Osteocyte (in vitro differentiated cells): ENCODE results near the gene EXOC4. TPM values are rescaled to one million over a fixed set of nuclear protein-coding genes. Genes with fewer than 3 reads are reported as not detected.

ENCODE experiments used
- DNase-seq: peaks from one replicate; pipeline ENCODE4 v3.0.0; 2021; ENCODE audit warnings: mixed read lengths; ENCODE audit not compliant: unreplicated experiment; ENCODE audit errors: extremely low spot score
- H3K27ac Mint-ChIP-seq: one replicate; pipeline ENCODE4 v1.8.0; 2021; ENCODE audit warnings: mild to moderate bottlenecking, mixed read lengths; ENCODE audit not compliant: unreplicated experiment
- H3K27me3 Mint-ChIP-seq: one replicate; pipeline ENCODE4 v1.8.0; 2021; ENCODE audit warnings: mixed read lengths; ENCODE audit not compliant: unreplicated experiment
- H3K36me3 Mint-ChIP-seq: one replicate; pipeline ENCODE4 v1.8.0; 2021; ENCODE audit warnings: mixed read lengths; ENCODE audit not compliant: unreplicated experiment
- H3K4me1 Mint-ChIP-seq: one replicate; pipeline ENCODE4 v1.8.0; 2021; ENCODE audit warnings: mixed read lengths; ENCODE audit not compliant: unreplicated experiment
- H3K4me3 Mint-ChIP-seq: one replicate; pipeline ENCODE4 v1.8.0; 2021; ENCODE audit warnings: mild to moderate bottlenecking, moderate library complexity, mixed read lengths; ENCODE audit not compliant: unreplicated experiment
- H3K9me3 Mint-ChIP-seq: one replicate; pipeline ENCODE4 v1.8.0; 2021; ENCODE audit warnings: mixed read lengths; ENCODE audit not compliant: unreplicated experiment
- CTCF ChIP-seq: fragments of 200-600 bp; sonication (generic); IDR thresholded peaks from 2 replicates; pipeline ENCODE4 v1.5.0; 2021; ENCODE audit warnings: antibody characterized with exemption, mild to moderate bottlenecking, moderate library complexity
- total RNA-seq: library from RNA; stranded (reverse); gene quantifications from 2 replicates; pipeline ENCODE4 v1.2.1, GENCODE V29; 2021

The EXOC4 gene
- total RNA-seq, 1 donor from 2014 or later, result 99.9 TPM

- no peaks in the 10 kb centered on the region for H3K27me3 Mint-ChIP-seq
- no peak overlapping the region for H3K27ac Mint-ChIP-seq
- no peak overlapping the region for H3K4me3 Mint-ChIP-seq
- H3K9me3 Mint-ChIP-seq, result no peaks in the 10 kb centered on the region
- H3K36me3 Mint-ChIP-seq, result no peaks in the 10 kb centered on the region
- no peak for TF ChIP-seq CTCF
- H3K4me1 Mint-ChIP-seq, result no peaks in the 10 kb centered on the region
- DNase-seq, result no peak
Measured at GRCh38 chr7:133676805-133677370, 424.0 kb downstream of the EXOC4 start.

- DNase-seq, result no peak
- Mint-ChIP-seq H3K27ac (no peak overlapping the region), H3K4me1 (no peaks in the 10 kb centered on the region), H3K9me3 (no peaks in the 10 kb centered on the region), H3K27me3 (no peaks in the 10 kb centered on the region), H3K4me3 (no peak overlapping the region), H3K36me3 (no peaks in the 10 kb centered on the region)
- TF ChIP-seq CTCF, result no peak
Measured at GRCh38 chr7:133678137-133678814, 425.4 kb downstream of the EXOC4 start.

GRCh38 chr7:133679977-133680376 lies 427.1 kb downstream of the EXOC4 start:
- H3K27me3 Mint-ChIP-seq, result no peaks in the 10 kb centered on the region
- no peak for DNase-seq
- no peaks in the 10 kb centered on the region for H3K9me3 Mint-ChIP-seq
- H3K36me3 Mint-ChIP-seq, result no peaks in the 10 kb centered on the region
- no peak overlapping the region for H3K27ac Mint-ChIP-seq
- peaks cover 7% of the 10 kb centered on the region for H3K4me1 Mint-ChIP-seq
- TF ChIP-seq CTCF, result no peak
- no peak overlapping the region for H3K4me3 Mint-ChIP-seq

GRCh38 chr7:133681529-133681928 lies 428.7 kb downstream of the EXOC4 start:
- Mint-ChIP-seq H3K4me3 (no peak overlapping the region), H3K4me1 (peaks cover 9% of the 10 kb centered on the region), H3K27ac (no peak overlapping the region), H3K27me3 (no peaks in the 10 kb centered on the region), H3K36me3 (no peaks in the 10 kb centered on the region), H3K9me3 (peaks cover 3% of the 10 kb centered on the region)
- no peak for TF ChIP-seq CTCF
- no peak for DNase-seq

GRCh38 chr7:133682364-133683181 lies 429.7 kb downstream of the EXOC4 start:
- no peak overlapping the region for H3K27ac Mint-ChIP-seq

More at GRCh38 chr7:133682364-133683181, 429.7 kb downstream of the EXOC4 start:
- peaks cover 4% of the 10 kb centered on the region for H3K9me3 Mint-ChIP-seq
- no peak for TF ChIP-seq CTCF
- no peak overlapping the region for H3K4me3 Mint-ChIP-seq
- peaks cover 9% of the 10 kb centered on the region for H3K4me1 Mint-ChIP-seq
- no peaks in the 10 kb centered on the region for H3K27me3 Mint-ChIP-seq
- no peaks in the 10 kb centered on the region for H3K36me3 Mint-ChIP-seq
- no peak for DNase-seq
